Spleen (tissue), 7 donors: Measurements from ENCODE around the gene CEMP1.
"Not testable (repeated sequence)": the region's sequence is repeated elsewhere in the genome, so short reads cannot be mapped to it uniquely, and the experiment has no call there.

Source experiments
- CTCF ChIP-seq, 11 experiments: fragments of 200-600 bp in 7 of 11; fragments of 450-650 bp in 4 of 11; sonication (generic) in 4 of 11; IDR thresholded peaks in 8 of 11; conservative IDR thresholded peaks in 3 of 11; 1 replicate in 7 of 11; 2 replicates in 4 of 11; pipeline versions ENCODE4 v1.4.0 to v1.8.0; 2016 to 2021; ENCODE audit warnings: antibody characterized with exemption in 11 of 11, inconsistent platforms in 4 of 11, mild to moderate bottlenecking in 1 of 11
- POLR2A ChIP-seq, 3 donors: fragments of 450-650 bp; IDR thresholded peaks; one replicate each; pipeline ENCODE4 v1.5.1; 2017; ENCODE audit warnings: antibody characterized with exemption in 3 of 3, mild to moderate bottlenecking in 1 of 3
- POLR2AphosphoS5 ChIP-seq, 3 donors: sonication (generic); formaldehyde crosslinking; IDR thresholded peaks; one replicate each; pipeline ENCODE4 v1.5.1; 2017; ENCODE audit warnings: antibody characterized with exemption in 3 of 3
- donor health status: DM: no; HTN: no; CAD: no; lungs with moderate emphysema.
- donor health status: DM: no; HTN: no; CAD: no.
- donor health status: DM: no; HTN: no; CAD: no.

DNA sequence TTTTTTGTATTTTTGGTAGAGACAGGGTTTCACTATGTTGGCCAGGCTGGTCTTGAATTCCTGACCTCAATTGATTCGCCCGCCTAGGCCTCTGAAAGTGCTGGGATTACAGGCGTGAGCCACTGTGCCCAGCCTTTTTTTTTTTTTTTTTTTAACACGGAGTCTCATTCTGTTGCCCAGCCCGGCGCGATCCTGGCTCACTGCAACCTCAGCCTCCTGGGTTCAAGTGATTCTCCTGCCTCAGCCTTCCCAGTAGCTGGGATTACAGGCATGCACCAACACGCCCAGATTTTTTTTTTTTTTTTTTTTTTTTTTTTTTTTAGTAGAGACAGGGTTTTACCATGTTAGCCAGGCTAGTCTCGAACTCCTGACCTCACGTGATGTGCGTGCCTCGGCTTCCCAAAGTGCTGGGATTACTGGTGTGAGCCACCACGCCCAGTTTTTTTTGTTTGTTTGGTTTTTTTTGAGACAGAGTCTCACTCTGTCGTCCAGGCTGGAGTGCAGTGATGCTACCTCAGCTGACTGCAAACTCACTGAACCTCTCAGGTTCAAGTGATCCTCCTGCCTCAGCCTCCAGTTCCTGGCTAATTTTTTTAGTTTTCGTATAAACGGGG lies 2.0 kb upstream of the CEMP1 start:
- not testable (repeated sequence) for TF ChIP-seq CTCF (IDR thresholded peaks at IDR 0.05 in 8 of 11, conservative IDR thresholded peaks at IDR 0.05 in 3 of 11); POLR2A (IDR thresholded peaks at IDR 0.05); POLR2AphosphoS5 (IDR thresholded peaks at IDR 0.05)
